ENCODE measurements around the gene CXXC4.

- TF ChIP-seq CTCF (IDR thresholded peaks at IDR 0.05 in 2 of 3, conservative IDR thresholded peaks at IDR 0.05 in 1 of 3; ENCODE audit: borderline replicate concordance in 1 of 3, insufficient read depth in 1 of 3, low read depth in 2 of 3, low read length in 2 of 3) (no peak), ZFX (IDR thresholded peaks at IDR 0.05) (no peak), CEBPB (IDR thresholded peaks at IDR 0.05; ENCODE audit: low read depth) (no peak), POLR2A (IDR thresholded peaks at IDR 0.05; ENCODE audit: borderline replicate concordance, extremely low read depth, insufficient read depth, insufficient read length) (no peak), SIN3A (IDR thresholded peaks at IDR 0.05; ENCODE audit: low read depth) (no peak), MAX (IDR thresholded peaks at IDR 0.05) (no peak), REST (IDR thresholded peaks at IDR 0.05; ENCODE audit: low read depth) (no peak), SP1 (IDR thresholded peaks at IDR 0.05; ENCODE audit: low read depth) (no peak), POLR2AphosphoS5 (IDR thresholded peaks at IDR 0.05; ENCODE audit: low read depth, low read length) (no peak), YY1 (IDR thresholded peaks at IDR 0.05; ENCODE audit: extremely low read depth, insufficient replicate concordance, low read depth, low read length) (no peak), EZH2 (IDR thresholded peaks at IDR 0.05) (no peak), CBX3 (IDR thresholded peaks at IDR 0.05; ENCODE audit: low read depth) (no peak)
Measured at GRCh38 chr4:104508224-104508623, 13.5 kb upstream of the CXXC4 start.

All from HCT116 (cell line).